Measurements from ENCODE around the gene CCT4. TPM values are rescaled to one million over a fixed set of nuclear protein-coding genes. Genes with fewer than 3 reads are reported as not detected.
"Not testable (repeated sequence)": the region's sequence is repeated elsewhere in the genome, so short reads cannot be mapped to it uniquely, and the experiment has no call there.

The CCT4 gene
- total RNA-seq, 5 donors from 2014 or later (not counting 1 experiment from before 2014, with no cell fraction given): 85.7 to 112 (median 95.0) TPM

- H3K9me3 Mint-ChIP-seq; H3K9me3 ChIP-seq; H3K4me3 Mint-ChIP-seq; ATAC-seq (replicated peaks in 1 of 4); DNase-seq; H3K27me3 Mint-ChIP-seq; H3K4me3 ChIP-seq (ENCODE audit: control insufficient read depth in 1 of 2, extremely low read depth in 1 of 2, low read length in 1 of 2); H3K27ac Mint-ChIP-seq; POLR2A ChIA-PET; H3K27me3 ChIP-seq (replicated peaks in 1 of 2; ENCODE audit: control insufficient read depth in 2 of 2, extremely low read depth in 1 of 2, insufficient read depth in 2 of 2, low read length in 1 of 2); H3K27ac ChIP-seq (ENCODE audit: low read length); H3K4me1 Mint-ChIP-seq; CTCF ChIA-PET; H3K4me1 ChIP-seq (ENCODE audit: control insufficient read depth in 1 of 2, extremely low read depth in 1 of 2, insufficient read depth in 2 of 2, low read length in 2 of 2): not testable (repeated sequence)
- peaks cover 10 to 47% of the 10 kb centered on the region in 2 donors for H3K36me3 ChIP-seq (ENCODE audit: control insufficient read depth in 2 of 2, extremely low read depth in 1 of 2, insufficient read depth in 1 of 2, low read length in 1 of 2)
- peaks cover 54% of the 10 kb centered on the region for H3K36me3 Mint-ChIP-seq
- WGBS (ENCODE audit: insufficient coverage): 98% methylated on average over 8 of the region's 14 CpGs
Observed at GRCh38 chr2:61866482-61867089, 21.9 kb downstream of the CCT4 start.

- Histone ChIP-seq H3K27ac (ENCODE audit: low read length) (no peak overlapping the region), H3K9me3 (no peaks in the 10 kb centered on the region), H3K4me1 (ENCODE audit: control insufficient read depth in 1 of 2, extremely low read depth in 1 of 2, insufficient read depth in 2 of 2, low read length in 2 of 2) (no peaks in the 10 kb centered on the region), H3K27me3 (replicated peaks in 1 of 2; ENCODE audit: control insufficient read depth in 2 of 2, extremely low read depth in 1 of 2, insufficient read depth in 2 of 2, low read length in 1 of 2) (no peaks in the 10 kb centered on the region), H3K36me3 (ENCODE audit: control insufficient read depth in 2 of 2, extremely low read depth in 1 of 2, insufficient read depth in 1 of 2, low read length in 1 of 2) (peaks cover 10 to 16% of the 10 kb centered on the region in 2 donors), H3K4me3 (ENCODE audit: control insufficient read depth in 1 of 2, extremely low read depth in 1 of 2, low read length in 1 of 2) (no peak overlapping the region)
- ChIA-PET POLR2A (no interaction called here), CTCF (no interaction called here)
- peaks cover 0 to 10% (median 5%) of the 10 kb centered on the region in 3 donors for H3K9me3 Mint-ChIP-seq
- H3K4me3 Mint-ChIP-seq: no peak overlapping the region
- ATAC-seq (replicated peaks in 1 of 4) (no peak), DNase-seq (no peak)
- H3K27me3 Mint-ChIP-seq: no peaks in the 10 kb centered on the region
- peaks cover 31% of the 10 kb centered on the region for H3K36me3 Mint-ChIP-seq
- H3K27ac Mint-ChIP-seq: no peak overlapping the region
- H3K4me1 Mint-ChIP-seq: no peaks in the 10 kb centered on the region
- WGBS (ENCODE audit: insufficient coverage): 100% methylated on average over 2 of the region's 5 CpGs
Observed at GRCh38 chr2:61862085-61862484, 26.4 kb downstream of the CCT4 start.

- Mint-ChIP-seq H3K4me3 (no peak overlapping the region), H3K9me3 (peaks cover 0 to 4% (median 2%) of the 10 kb centered on the region in 3 donors), H3K36me3 (peaks cover 2% of the 10 kb centered on the region), H3K4me1 (peaks cover 19 to 20% (median 19%) of the 10 kb centered on the region in 3 donors), H3K27me3 (no peaks in the 10 kb centered on the region), H3K27ac (no peak overlapping the region)
- H3K27me3 ChIP-seq (replicated peaks in 1 of 2; ENCODE audit: control insufficient read depth in 2 of 2, extremely low read depth in 1 of 2, insufficient read depth in 2 of 2, low read length in 1 of 2): no peaks in the 10 kb centered on the region
- peaks cover 7 to 19% of the 10 kb centered on the region in 2 experiments for H3K4me1 ChIP-seq (ENCODE audit: control insufficient read depth in 1 of 2, extremely low read depth in 1 of 2, insufficient read depth in 2 of 2, low read length in 2 of 2)
- ATAC-seq (replicated peaks in 1 of 4) (no peak), DNase-seq (peak in 1 of 35 experiments; percentile 21)
- no peaks in the 10 kb centered on the region for H3K9me3 ChIP-seq
- 54% methylated on average over 2 of the region's 3 CpGs for WGBS (ENCODE audit: insufficient coverage)
- H3K4me3 ChIP-seq (ENCODE audit: control insufficient read depth in 1 of 2, extremely low read depth in 1 of 2, low read length in 1 of 2): no peak overlapping the region
- POLR2A ChIA-PET: no interaction called here
- H3K36me3 ChIP-seq (ENCODE audit: control insufficient read depth in 2 of 2, extremely low read depth in 1 of 2, insufficient read depth in 1 of 2, low read length in 1 of 2): no peaks in the 10 kb centered on the region
- CTCF ChIA-PET: no interaction called here
- H3K27ac ChIP-seq (ENCODE audit: low read length): no peak overlapping the region
Observed at GRCh38 chr2:61857224-61857623, 31.2 kb downstream of the CCT4 start.

- 20% methylated on average over 2 of the region's 9 CpGs for WGBS (ENCODE audit: insufficient coverage)
- peaks cover 19 to 20% (median 19%) of the 10 kb centered on the region in 3 donors for H3K4me1 Mint-ChIP-seq
- ChIA-PET CTCF (interaction anchor here in 1 of 2 donors (0.6 kb wide), 1 partner anchor 34 kb away, joined by 3 read pairs; no protein-coding TSS in a partner anchor), POLR2A (no interaction called here)
- H3K27me3 Mint-ChIP-seq: no peaks in the 10 kb centered on the region
- no peaks in the 10 kb centered on the region for H3K36me3 Mint-ChIP-seq
- peak overlapping the region; percentile 94 to 99 (median 95) for H3K4me3 Mint-ChIP-seq
- H3K27ac Mint-ChIP-seq: peak overlapping the region; percentile 93
- no peak for ATAC-seq (replicated peaks in 1 of 4)
- no peaks in the 10 kb centered on the region for H3K9me3 Mint-ChIP-seq
- Histone ChIP-seq H3K27me3 (replicated peaks in 1 of 2; ENCODE audit: control insufficient read depth in 2 of 2, extremely low read depth in 1 of 2, insufficient read depth in 2 of 2, low read length in 1 of 2) (no peaks in the 10 kb centered on the region), H3K4me3 (ENCODE audit: control insufficient read depth in 1 of 2, extremely low read depth in 1 of 2, low read length in 1 of 2) (peak overlapping the region; percentile 80 to 99), H3K4me1 (ENCODE audit: control insufficient read depth in 1 of 2, extremely low read depth in 1 of 2, insufficient read depth in 2 of 2, low read length in 2 of 2) (peaks cover 7 to 19% of the 10 kb centered on the region in 2 experiments), H3K9me3 (no peaks in the 10 kb centered on the region), H3K27ac (ENCODE audit: low read length) (peak overlapping the region; percentile 57), H3K36me3 (ENCODE audit: control insufficient read depth in 2 of 2, extremely low read depth in 1 of 2, insufficient read depth in 1 of 2, low read length in 1 of 2) (no peaks in the 10 kb centered on the region)
- DNase-seq: no peak
Observed at GRCh38 chr2:61855318-61855613, 33.2 kb downstream of the CCT4 start.

GRCh38 chr2:61854564-61855317 lies 33.7 kb downstream of the CCT4 start:
- peaks cover 19 to 20% (median 19%) of the 10 kb centered on the region in 3 donors for H3K4me1 Mint-ChIP-seq
- peak overlapping the region; percentile 57 for H3K27ac ChIP-seq (ENCODE audit: low read length)
- ChIA-PET CTCF (interaction anchor here in 1 of 2 donors (0.6 kb wide), 1 partner anchor 34 kb away, joined by 3 read pairs; no protein-coding TSS in a partner anchor), POLR2A (interaction anchor here (0.6 kb wide), 2 partner anchors 12 to 317 kb away, joined by 3 to 5 read pairs; partner anchors contain the start of gene XPO1 (in 1 of the 2))
- no peaks in the 10 kb centered on the region for H3K36me3 Mint-ChIP-seq
- H3K27ac Mint-ChIP-seq: peak overlapping the region; percentile 93
- no peaks in the 10 kb centered on the region for H3K9me3 Mint-ChIP-seq
- H3K27me3 ChIP-seq (replicated peaks in 1 of 2; ENCODE audit: control insufficient read depth in 2 of 2, extremely low read depth in 1 of 2, insufficient read depth in 2 of 2, low read length in 1 of 2): no peaks in the 10 kb centered on the region
- H3K36me3 ChIP-seq (ENCODE audit: control insufficient read depth in 2 of 2, extremely low read depth in 1 of 2, insufficient read depth in 1 of 2, low read length in 1 of 2): no peaks in the 10 kb centered on the region
- peak overlapping the region; percentile 80 to 99 for H3K4me3 ChIP-seq (ENCODE audit: control insufficient read depth in 1 of 2, extremely low read depth in 1 of 2, low read length in 1 of 2)
- ATAC-seq (replicated peaks in 1 of 4) (peak; percentile 91 to 93 (median 92)), DNase-seq (peak in 34 of 35 experiments; percentile 78 to 97 (median 89))
- WGBS (ENCODE audit: insufficient coverage): 3% methylated on average over 21 of the region's 23 CpGs
- H3K9me3 ChIP-seq: no peaks in the 10 kb centered on the region
- peak overlapping the region; percentile 94 to 99 (median 95) for H3K4me3 Mint-ChIP-seq
- H3K27me3 Mint-ChIP-seq: no peaks in the 10 kb centered on the region
- peaks cover 7 to 19% of the 10 kb centered on the region in 2 experiments for H3K4me1 ChIP-seq (ENCODE audit: control insufficient read depth in 1 of 2, extremely low read depth in 1 of 2, insufficient read depth in 2 of 2, low read length in 2 of 2)

- no peaks in the 10 kb centered on the region for H3K9me3 ChIP-seq
- H3K9me3 Mint-ChIP-seq: no peaks in the 10 kb centered on the region
- peaks cover 19 to 20% (median 19%) of the 10 kb centered on the region in 3 donors for H3K4me1 Mint-ChIP-seq
- ChIA-PET POLR2A (interaction anchor here in 1 of 2 donors (0.6 kb wide), 1 partner anchor 316 kb away, joined by 3 read pairs; the partner anchor contains the start of gene XPO1), CTCF (no interaction called here)
- H3K4me1 ChIP-seq (ENCODE audit: control insufficient read depth in 1 of 2, extremely low read depth in 1 of 2, insufficient read depth in 2 of 2, low read length in 2 of 2): peaks cover 7 to 19% of the 10 kb centered on the region in 2 experiments
- H3K27me3 ChIP-seq (replicated peaks in 1 of 2; ENCODE audit: control insufficient read depth in 2 of 2, extremely low read depth in 1 of 2, insufficient read depth in 2 of 2, low read length in 1 of 2): no peaks in the 10 kb centered on the region
- H3K27ac ChIP-seq (ENCODE audit: low read length): peak within 1 kb of the TSS; percentile 57
- no peaks in the 10 kb centered on the region for H3K36me3 Mint-ChIP-seq
- H3K27me3 Mint-ChIP-seq: no peaks in the 10 kb centered on the region
- ATAC-seq (replicated peaks in 1 of 4): peak; percentile 56 to 65 (median 64)
- H3K4me3 ChIP-seq (ENCODE audit: control insufficient read depth in 1 of 2, extremely low read depth in 1 of 2, low read length in 1 of 2): peak within 1 kb of the TSS; percentile 80 to 99
- H3K36me3 ChIP-seq (ENCODE audit: control insufficient read depth in 2 of 2, extremely low read depth in 1 of 2, insufficient read depth in 1 of 2, low read length in 1 of 2): no peaks in the 10 kb centered on the region
- H3K27ac Mint-ChIP-seq: peak within 1 kb of the TSS; percentile 93
- peak; percentile 39 to 82 (median 62) for DNase-seq
- H3K4me3 Mint-ChIP-seq: peak within 1 kb of the TSS; percentile 94 to 99 (median 95)
- WGBS (ENCODE audit: insufficient coverage): 0% methylated on average over 28 of the region's 50 CpGs
Observed at GRCh38 chr2:61853847-61854563, 34.5 kb downstream of the CCT4 start, which contains the start of gene FAM161A. FAM161A (minus strand) TSS chr2:61854060; CDS start chr2:61854041, 19 bp downstream.

Measured in T-cell (primary cell).